Liver (tissue), 9 donors: ENCODE measurements around the gene CACNA1D. TPM values are rescaled to one million over a fixed set of nuclear protein-coding genes. Genes with fewer than 3 reads are reported as not detected.

Experiments used
- DNase-seq: peaks from one replicate; pipeline ENCODE4 v3.0.0-alpha.2; 2017; ENCODE audit warnings: low spot score
- H3K27ac ChIP-seq, 2 donors: one replicate each; pipeline ENCODE4 v1.7.0; 2013; ENCODE audit warnings: inconsistent platforms in 2 of 2, low read length in 2 of 2, control low read depth in 1 of 2, low read depth in 1 of 2, mild to moderate bottlenecking in 1 of 2
- H3K27me3 ChIP-seq, 4 donors: one replicate each; pipeline versions ENCODE4 v1.6.1 to v1.7.0; 2013; ENCODE audit warnings: low read length in 3 of 4, inconsistent platforms in 1 of 4, mild to moderate bottlenecking in 1 of 4, moderate library complexity in 1 of 4; ENCODE audit not compliant: control insufficient read depth in 4 of 4, insufficient read depth in 4 of 4
- H3K36me3 ChIP-seq, 4 donors: one replicate each; pipeline versions ENCODE4 v1.6.1 to v1.7.0; 2013; ENCODE audit warnings: low read length in 3 of 4, mild to moderate bottlenecking in 3 of 4, low read depth in 1 of 4, moderate library complexity in 1 of 4; ENCODE audit not compliant: control insufficient read depth in 4 of 4, insufficient read depth in 3 of 4
- H3K4me1 ChIP-seq, 4 donors: one replicate each; pipeline versions ENCODE4 v1.6.1 to v1.7.0; 2013; ENCODE audit warnings: low read length in 3 of 4, mild to moderate bottlenecking in 3 of 4, moderate library complexity in 1 of 4; ENCODE audit not compliant: control insufficient read depth in 4 of 4, insufficient read depth in 4 of 4
- H3K4me3 ChIP-seq, 3 donors: one replicate each; pipeline versions ENCODE4 v1.6.1 to v1.7.0; 2013; ENCODE audit warnings: low read length in 3 of 3, control low read depth in 1 of 3, low read depth in 1 of 3, mild to moderate bottlenecking in 1 of 3
- H3K9ac ChIP-seq, 2 donors: one replicate each; pipeline ENCODE4 v1.7.0; 2013; ENCODE audit warnings: low read length in 2 of 2, mild to moderate bottlenecking in 2 of 2, moderate library complexity in 2 of 2, control low read depth in 1 of 2, low read depth in 1 of 2
- H3K9me3 ChIP-seq, 4 donors: one replicate each; pipeline versions ENCODE4 v1.6.1 to v1.7.0; 2013; ENCODE audit warnings: low read length in 3 of 4; ENCODE audit not compliant: control insufficient read depth in 4 of 4
- FOXA1 ChIP-seq: IDR thresholded peaks from 2 replicates; pipeline ENCODE4 v1.6.1; 2016; ENCODE audit warnings: antibody characterized with exemption
- FOXA2 ChIP-seq: IDR thresholded peaks from 2 replicates; pipeline ENCODE4 v1.6.1; 2016; ENCODE audit warnings: antibody characterized with exemption
- GABPA ChIP-seq, 2 donors: IDR thresholded peaks in 1 of 2; conservative IDR thresholded peaks in 1 of 2; 2 replicates each; pipeline ENCODE4 v1.6.1; 2016; ENCODE audit warnings: antibody characterized with exemption in 2 of 2, mild to moderate bottlenecking in 1 of 2, moderate library complexity in 1 of 2
- HNF4A ChIP-seq, 2 donors: conservative IDR thresholded peaks; 2 replicates each; pipeline ENCODE4 v1.6.1; 2016; ENCODE audit warnings: antibody characterized with exemption in 2 of 2, mild to moderate bottlenecking in 2 of 2
- HNF4G ChIP-seq: IDR thresholded peaks from 2 replicates; pipeline ENCODE4 v1.6.1; 2016; ENCODE audit warnings: antibody characterized with exemption
- JUND ChIP-seq, 2 donors: IDR thresholded peaks; 2 replicates each; pipeline ENCODE4 v1.6.1; 2016; ENCODE audit warnings: antibody characterized with exemption in 2 of 2
- NR2F2 ChIP-seq: IDR thresholded peaks from 2 replicates; pipeline ENCODE4 v1.6.1; 2016; ENCODE audit warnings: antibody characterized with exemption
- RAD21 ChIP-seq, 2 donors: IDR thresholded peaks; 2 replicates each; pipeline ENCODE4 v1.6.1; 2016; ENCODE audit warnings: antibody characterized with exemption in 2 of 2, mild to moderate bottlenecking in 2 of 2
- RXRA ChIP-seq, 2 donors: IDR thresholded peaks; 2 replicates each; pipeline ENCODE4 v1.6.1; 2017 to 2018; ENCODE audit warnings: antibody characterized with exemption in 2 of 2, mild to moderate bottlenecking in 1 of 2
- SP1 ChIP-seq: IDR thresholded peaks from 2 replicates; pipeline ENCODE4 v1.6.1; 2018; ENCODE audit warnings: antibody characterized with exemption, mild to moderate bottlenecking
- TAF1 ChIP-seq: conservative IDR thresholded peaks from 2 replicates; pipeline ENCODE4 v1.6.1; 2016; ENCODE audit warnings: antibody characterized with exemption, mild to moderate bottlenecking
- YY1 ChIP-seq: IDR thresholded peaks from 2 replicates; pipeline ENCODE4 v1.6.1; 2016; ENCODE audit warnings: antibody characterized with exemption, mild to moderate bottlenecking
- WGBS: extraction: QIAGEN DNeasy Blood & Tissue Kit; methylation state at CpG from one replicate; pipeline ENCODE4 v1.1.7; 2013; 5-methylcytosine and 5-hydroxymethylcytosine counted together
- polyA plus RNA-seq, 2 donors: library from polyadenylated mRNA; stranded (reverse) in 1 of 2; unstranded in 1 of 2; fragments of 200-250 nt in 1 of 2; fragments of >200 nt in 1 of 2; fragmentation: Nextera tagmentation in 1 of 2; extraction: Ambion mirVana in 1 of 2; gene quantifications; one replicate each; pipeline versions ENCODE4 v1.2.1 to v1.2.3, GENCODE V29; 2013 to 2015
- total RNA-seq, 2 donors: library from RNA; depleted of rRNA; stranded (reverse); fragments of >200 nt; gene quantifications; one replicate each; pipeline ENCODE4 v1.2.3, GENCODE V29; 2014
- TF ChIP-seq, protein P1 (sequence below): IDR thresholded peaks from 2 replicates; pipeline ENCODE4 v1.6.1; 2016; ENCODE audit warnings: antibody characterized with exemption
- TF ChIP-seq, protein P2 (sequence below): IDR thresholded peaks from 2 replicates; pipeline ENCODE4 v1.6.1; 2016; ENCODE audit warnings: antibody characterized with exemption
- TF ChIP-seq, protein P3 (sequence below): IDR thresholded peaks from 2 replicates; pipeline ENCODE4 v1.6.1; 2016; ENCODE audit warnings: antibody characterized with exemption, mild to moderate bottlenecking
- TF ChIP-seq, protein P4 (sequence below): IDR thresholded peaks from 2 replicates; pipeline ENCODE4 v1.6.1; 2016; ENCODE audit warnings: antibody characterized with exemption
- donor health status: healthy.
- donor health status: healthy.
- donor health status: healthy.
- donor health status: healthy.
- donor health status: healthy.

CACNA1D gene
- total and polyA plus RNA-seq, 4 donors = 1.8 to 18.9 (median 3.4) TPM

DNA sequence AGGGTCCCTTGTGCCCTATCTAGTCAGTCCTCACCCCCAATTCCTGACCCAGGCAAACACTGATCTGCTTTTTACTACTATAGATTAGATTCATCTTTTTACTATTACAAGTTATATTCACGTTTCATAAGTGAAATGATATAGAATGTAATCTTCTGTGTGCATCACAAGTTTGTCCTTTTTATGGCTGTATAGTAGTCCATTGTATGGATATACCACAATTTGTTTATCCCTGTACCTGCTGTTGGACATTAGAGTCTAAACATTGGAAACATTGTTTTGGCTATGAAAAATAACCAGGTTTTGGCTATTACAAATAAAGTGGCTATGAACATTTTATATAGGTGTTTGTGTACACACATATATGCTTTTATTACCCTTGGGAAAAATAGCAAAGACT lies 112.4 kb downstream of the CACNA1D start:
- Histone ChIP-seq H3K36me3 (no peaks in the 10 kb centered on the region), H3K9me3 (no peaks in the 10 kb centered on the region), H3K4me1 (peaks cover 0 to 4% (median 0%) of the 10 kb centered on the region in 4 donors), H3K4me3 (no peak overlapping the region), H3K27me3 (no peaks in the 10 kb centered on the region), H3K9ac (no peak overlapping the region), H3K27ac (no peak overlapping the region)
- no peak for TF ChIP-seq FOXA2
- no peak for TF ChIP-seq NR2F2
- TF ChIP-seq, protein P1, sequence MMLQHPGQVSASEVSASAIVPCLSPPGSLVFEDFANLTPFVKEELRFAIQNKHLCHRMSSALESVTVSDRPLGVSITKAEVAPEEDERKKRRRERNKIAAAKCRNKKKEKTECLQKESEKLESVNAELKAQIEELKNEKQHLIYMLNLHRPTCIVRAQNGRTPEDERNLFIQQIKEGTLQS = no peak
- TF ChIP-seq HNF4G = no peak
- TF ChIP-seq, protein P2, sequence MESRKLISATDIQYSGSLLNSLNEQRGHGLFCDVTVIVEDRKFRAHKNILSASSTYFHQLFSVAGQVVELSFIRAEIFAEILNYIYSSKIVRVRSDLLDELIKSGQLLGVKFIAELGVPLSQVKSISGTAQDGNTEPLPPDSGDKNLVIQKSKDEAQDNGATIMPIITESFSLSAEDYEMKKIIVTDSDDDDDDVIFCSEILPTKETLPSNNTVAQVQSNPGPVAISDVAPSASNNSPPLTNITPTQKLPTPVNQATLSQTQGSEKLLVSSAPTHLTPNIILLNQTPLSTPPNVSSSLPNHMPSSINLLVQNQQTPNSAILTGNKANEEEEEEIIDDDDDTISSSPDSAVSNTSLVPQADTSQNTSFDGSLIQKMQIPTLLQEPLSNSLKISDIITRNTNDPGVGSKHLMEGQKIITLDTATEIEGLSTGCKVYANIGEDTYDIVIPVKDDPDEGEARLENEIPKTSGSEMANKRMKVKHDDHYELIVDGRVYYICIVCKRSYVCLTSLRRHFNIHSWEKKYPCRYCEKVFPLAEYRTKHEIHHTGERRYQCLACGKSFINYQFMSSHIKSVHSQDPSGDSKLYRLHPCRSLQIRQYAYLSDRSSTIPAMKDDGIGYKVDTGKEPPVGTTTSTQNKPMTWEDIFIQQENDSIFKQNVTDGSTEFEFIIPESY = no peak
- no peak for TF ChIP-seq RAD21 (IDR thresholded peaks at IDR 0.05)
- TF ChIP-seq, protein P3, sequence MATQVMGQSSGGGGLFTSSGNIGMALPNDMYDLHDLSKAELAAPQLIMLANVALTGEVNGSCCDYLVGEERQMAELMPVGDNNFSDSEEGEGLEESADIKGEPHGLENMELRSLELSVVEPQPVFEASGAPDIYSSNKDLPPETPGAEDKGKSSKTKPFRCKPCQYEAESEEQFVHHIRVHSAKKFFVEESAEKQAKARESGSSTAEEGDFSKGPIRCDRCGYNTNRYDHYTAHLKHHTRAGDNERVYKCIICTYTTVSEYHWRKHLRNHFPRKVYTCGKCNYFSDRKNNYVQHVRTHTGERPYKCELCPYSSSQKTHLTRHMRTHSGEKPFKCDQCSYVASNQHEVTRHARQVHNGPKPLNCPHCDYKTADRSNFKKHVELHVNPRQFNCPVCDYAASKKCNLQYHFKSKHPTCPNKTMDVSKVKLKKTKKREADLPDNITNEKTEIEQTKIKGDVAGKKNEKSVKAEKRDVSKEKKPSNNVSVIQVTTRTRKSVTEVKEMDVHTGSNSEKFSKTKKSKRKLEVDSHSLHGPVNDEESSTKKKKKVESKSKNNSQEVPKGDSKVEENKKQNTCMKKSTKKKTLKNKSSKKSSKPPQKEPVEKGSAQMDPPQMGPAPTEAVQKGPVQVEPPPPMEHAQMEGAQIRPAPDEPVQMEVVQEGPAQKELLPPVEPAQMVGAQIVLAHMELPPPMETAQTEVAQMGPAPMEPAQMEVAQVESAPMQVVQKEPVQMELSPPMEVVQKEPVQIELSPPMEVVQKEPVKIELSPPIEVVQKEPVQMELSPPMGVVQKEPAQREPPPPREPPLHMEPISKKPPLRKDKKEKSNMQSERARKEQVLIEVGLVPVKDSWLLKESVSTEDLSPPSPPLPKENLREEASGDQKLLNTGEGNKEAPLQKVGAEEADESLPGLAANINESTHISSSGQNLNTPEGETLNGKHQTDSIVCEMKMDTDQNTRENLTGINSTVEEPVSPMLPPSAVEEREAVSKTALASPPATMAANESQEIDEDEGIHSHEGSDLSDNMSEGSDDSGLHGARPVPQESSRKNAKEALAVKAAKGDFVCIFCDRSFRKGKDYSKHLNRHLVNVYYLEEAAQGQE = no peak
- no peak for TF ChIP-seq HNF4A (conservative IDR thresholded peaks at IDR 0.05)
- no peak for TF ChIP-seq GABPA (IDR thresholded peaks at IDR 0.05 in 1 of 2, conservative IDR thresholded peaks at IDR 0.05 in 1 of 2)
- TF ChIP-seq TAF1 = no peak
- no peak for TF ChIP-seq SP1
- no peak for TF ChIP-seq JUND (IDR thresholded peaks at IDR 0.05)
- no peak for TF ChIP-seq RXRA (IDR thresholded peaks at IDR 0.05)
- no peak for TF ChIP-seq YY1
- no peak for TF ChIP-seq FOXA1
- TF ChIP-seq, protein P4, sequence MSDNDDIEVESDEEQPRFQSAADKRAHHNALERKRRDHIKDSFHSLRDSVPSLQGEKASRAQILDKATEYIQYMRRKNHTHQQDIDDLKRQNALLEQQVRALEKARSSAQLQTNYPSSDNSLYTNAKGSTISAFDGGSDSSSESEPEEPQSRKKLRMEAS = no peak
- no peak for DNase-seq
- WGBS = 84% methylated on average over 1 of the region's 1 CpG

DNA sequence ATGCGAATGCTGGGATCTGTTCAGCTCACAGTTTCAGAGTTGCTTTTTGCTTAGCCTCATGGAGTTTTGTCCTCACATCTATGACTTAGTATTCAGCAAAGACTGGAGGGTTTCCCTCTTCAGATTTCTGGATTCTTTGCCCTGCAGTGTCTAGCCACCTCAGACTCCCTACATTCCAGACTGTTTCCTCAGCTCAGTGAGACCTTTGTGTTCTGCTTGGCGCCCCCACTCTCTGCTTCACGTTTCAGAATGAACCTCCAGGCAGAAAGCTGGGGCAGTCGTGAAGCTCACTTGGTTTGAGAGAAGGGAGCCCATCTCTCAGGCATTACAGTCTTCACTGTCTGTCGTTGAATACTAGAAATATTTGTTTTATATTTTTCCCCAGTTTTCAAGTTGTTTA lies 118.1 kb downstream of the CACNA1D start:
- no peak for DNase-seq
- Histone ChIP-seq H3K9ac (no peak overlapping the region), H3K36me3 (no peaks in the 10 kb centered on the region), H3K4me1 (peaks cover 0 to 6% (median 2%) of the 10 kb centered on the region in 4 donors), H3K9me3 (no peaks in the 10 kb centered on the region), H3K27ac (no peak overlapping the region), H3K4me3 (no peak overlapping the region), H3K27me3 (no peaks in the 10 kb centered on the region)
- no peak for TF ChIP-seq HNF4A (conservative IDR thresholded peaks at IDR 0.05)
- 70% methylated on average over 5 of the region's 5 CpGs for WGBS
